ENCODE results near the gene AEBP1.

The AEBP1 gene

GRCh38 chr7:44066494-44067063, 37.6 kb upstream of the AEBP1 start:
- DNase-seq (ENCODE audit: low read depth): no peak

- DNase-seq (ENCODE audit: low read depth): no peak
Observed at GRCh38 chr7:44067064-44067951, 36.8 kb upstream of the AEBP1 start.

GRCh38 chr7:44068054-44068453, 36.1 kb upstream of the AEBP1 start:
- DNase-seq (ENCODE audit: low read depth): no peak

- DNase-seq (ENCODE audit: low read depth): no peak
Observed at GRCh38 chr7:44071726-44072363, 32.3 kb upstream of the AEBP1 start.

GRCh38 chr7:44072364-44073231, 31.5 kb upstream of the AEBP1 start:
- DNase-seq (ENCODE audit: low read depth): peak; percentile 86

- DNase-seq (ENCODE audit: low read depth): no peak
Observed at GRCh38 chr7:44073664-44074348, 30.3 kb upstream of the AEBP1 start.

GRCh38 chr7:44074349-44074695, 29.8 kb upstream of the AEBP1 start:
- DNase-seq (ENCODE audit: low read depth): no peak

GRCh38 chr7:44075296-44076075, 28.7 kb upstream of the AEBP1 start:
- no peak for DNase-seq (ENCODE audit: low read depth)

- DNase-seq (ENCODE audit: low read depth): no peak
Observed at GRCh38 chr7:44076101-44076895, 27.8 kb upstream of the AEBP1 start.

- DNase-seq (ENCODE audit: low read depth): no peak
Observed at GRCh38 chr7:44077061-44077460, 27.1 kb upstream of the AEBP1 start.

GRCh38 chr7:44077681-44078091, 26.5 kb upstream of the AEBP1 start:
- DNase-seq (ENCODE audit: low read depth): no peak

GRCh38 chr7:44078521-44078920, 25.6 kb upstream of the AEBP1 start:
- no peak for DNase-seq (ENCODE audit: low read depth)

- DNase-seq (ENCODE audit: low read depth): no peak
Observed at GRCh38 chr7:44079331-44080021, 24.7 kb upstream of the AEBP1 start.

GRCh38 chr7:44080118-44080517, 24.0 kb upstream of the AEBP1 start:
- no peak for DNase-seq (ENCODE audit: low read depth)

GRCh38 chr7:44080686-44081265, 23.4 kb upstream of the AEBP1 start:
- DNase-seq (ENCODE audit: low read depth): no peak

GRCh38 chr7:44081266-44081748, 22.8 kb upstream of the AEBP1 start:
- DNase-seq (ENCODE audit: low read depth): no peak

GRCh38 chr7:44082541-44083207, 21.5 kb upstream of the AEBP1 start:
- peak; percentile 99 for DNase-seq (ENCODE audit: low read depth)

- DNase-seq (ENCODE audit: low read depth): no peak
Observed at GRCh38 chr7:44083796-44084195, 20.3 kb upstream of the AEBP1 start.

All from HS-5 (cell line).